Neural progenitor cell (in vitro differentiated cells): ENCODE data around the gene TRIM63.

ENCODE experiments used
- EZH2phosphoT487 ChIP-seq: fragments of 200-600 bp; sonication (generic); IDR thresholded peaks from 2 replicates; pipeline ENCODE4 v1.6.1; 2017; ENCODE audit warnings: antibody characterized with exemption
- TF ChIP-seq, protein P1 (sequence below): fragments of 200-600 bp; sonication (generic); IDR thresholded peaks from 2 replicates; pipeline ENCODE4 v1.5.1; 2017; ENCODE audit warnings: antibody characterized with exemption, mild to moderate bottlenecking

- TF ChIP-seq, protein P1, sequence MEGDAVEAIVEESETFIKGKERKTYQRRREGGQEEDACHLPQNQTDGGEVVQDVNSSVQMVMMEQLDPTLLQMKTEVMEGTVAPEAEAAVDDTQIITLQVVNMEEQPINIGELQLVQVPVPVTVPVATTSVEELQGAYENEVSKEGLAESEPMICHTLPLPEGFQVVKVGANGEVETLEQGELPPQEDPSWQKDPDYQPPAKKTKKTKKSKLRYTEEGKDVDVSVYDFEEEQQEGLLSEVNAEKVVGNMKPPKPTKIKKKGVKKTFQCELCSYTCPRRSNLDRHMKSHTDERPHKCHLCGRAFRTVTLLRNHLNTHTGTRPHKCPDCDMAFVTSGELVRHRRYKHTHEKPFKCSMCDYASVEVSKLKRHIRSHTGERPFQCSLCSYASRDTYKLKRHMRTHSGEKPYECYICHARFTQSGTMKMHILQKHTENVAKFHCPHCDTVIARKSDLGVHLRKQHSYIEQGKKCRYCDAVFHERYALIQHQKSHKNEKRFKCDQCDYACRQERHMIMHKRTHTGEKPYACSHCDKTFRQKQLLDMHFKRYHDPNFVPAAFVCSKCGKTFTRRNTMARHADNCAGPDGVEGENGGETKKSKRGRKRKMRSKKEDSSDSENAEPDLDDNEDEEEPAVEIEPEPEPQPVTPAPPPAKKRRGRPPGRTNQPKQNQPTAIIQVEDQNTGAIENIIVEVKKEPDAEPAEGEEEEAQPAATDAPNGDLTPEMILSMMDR, result no peak
- TF ChIP-seq EZH2phosphoT487, result no peak
Observed at GRCh38 chr1:26078286-26079177, 11.1 kb upstream of the TRIM63 start.
